Left lung (tissue), 10 donors: ENCODE data around the gene GATAD2A. TPM values are rescaled to one million over a fixed set of nuclear protein-coding genes. Genes with fewer than 3 reads are reported as not detected.

Experiments
- ATAC-seq: fragments of 200-7000 bp; cut with Tn5 transposase; one replicate; pipeline ENCODE4 v1.9.1; 2020; ENCODE audit warnings: moderate library complexity
- DNase-seq, 4 donors: peaks; one replicate each; pipeline ENCODE4 v3.0.0-alpha.2; 2013 to 2020
- H3K27ac ChIP-seq, 2 donors: fragments of 200-600 bp; sonication (generic) in 1 of 2; one replicate each; pipeline versions ENCODE4 v1.5.0 to v1.8.0; 2020 to 2021
- H3K27me3 ChIP-seq, 2 donors: fragments of 200-600 bp; sonication (generic) in 1 of 2; one replicate each; pipeline versions ENCODE4 v1.5.0 to v1.8.0; 2020 to 2021
- H3K36me3 ChIP-seq, 2 donors: fragments of 200-600 bp; sonication (generic) in 1 of 2; one replicate each; pipeline versions ENCODE4 v1.5.0 to v1.8.0; 2020 to 2021
- H3K4me1 ChIP-seq, 2 donors: fragments of 200-600 bp; one replicate each; pipeline ENCODE4 v1.8.0; 2021
- H3K4me3 ChIP-seq, 2 donors: fragments of 200-600 bp; sonication (generic) in 1 of 2; one replicate each; pipeline versions ENCODE4 v1.5.0 to v1.8.0; 2020 to 2021; ENCODE audit warnings: mild to moderate bottlenecking in 1 of 2
- H3K9me3 ChIP-seq, 2 donors: fragments of 200-600 bp; sonication (generic) in 1 of 2; one replicate each; pipeline versions ENCODE4 v1.5.0 to v1.8.0; 2020 to 2021
- intact Hi-C, 2 donors: fragments of 100-400 bp; cut with DNase I; formaldehyde crosslinking; loops; one replicate each; pipeline versions ENCODE4 v1.11.2 to v1.14.2; 2022
- microRNA-seq, 2 donors: library from miRNA; unstranded; fragments of <30 nt; microRNA quantifications; one replicate each; pipeline ENCODE4, GENCODE V29; 2019
- polyA plus RNA-seq, 6 donors: library from polyadenylated mRNA; unstranded; fragments of 120-200 nt; gene quantifications; one replicate each; pipeline ENCODE4 v1.2.1, GENCODE V29; 2013; ENCODE audit not compliant: insufficient read length in 6 of 6
- total RNA-seq, 2 donors: library from RNA; stranded (reverse); fragmentation: NEBNext Ultra II Directional; extraction: Animal tissue kit (Norgen Biotek cat#: 25700); gene quantifications; one replicate each; pipeline ENCODE4 v1.2.1, GENCODE V29; 2021
- TF ChIP-seq, protein P1 (sequence below), 2 donors: fragments of 200-600 bp; sonication (generic) in 1 of 2; IDR thresholded peaks; one replicate each; pipeline versions ENCODE4 v1.5.0 to v1.8.0; 2021; ENCODE audit warnings: antibody characterized with exemption in 2 of 2
- donor health status: DM: no; HTN: yes; CAD: no.
- donor health status: DM: no; HTN: no; CAD: no.

Gene GATAD2A
- total and polyA plus RNA-seq, 8 donors, result 39.3 to 97.3 (median 49.0) TPM

DNA sequence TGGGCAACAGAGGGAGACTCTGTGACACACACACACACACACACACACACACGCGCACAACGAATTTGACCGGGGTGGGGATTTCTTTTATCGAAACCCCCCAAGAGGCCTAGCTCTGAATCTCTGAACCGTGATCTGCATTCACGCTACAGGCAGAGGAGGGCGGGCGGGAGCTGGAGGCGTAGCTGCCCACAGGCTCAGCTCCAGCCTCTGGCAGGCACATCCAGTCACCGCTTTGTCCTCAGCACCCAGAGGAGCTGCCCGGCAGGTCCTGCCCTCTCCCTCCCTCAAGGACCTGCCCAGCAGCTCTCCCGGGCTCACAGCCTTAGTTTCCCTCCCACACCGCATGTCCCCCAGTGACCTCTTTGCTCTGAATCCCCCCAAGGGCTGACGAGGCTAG, 152.6 kb downstream of the GATAD2A start:
- H3K27me3 ChIP-seq, result peaks cover 0 to 12% of the 10 kb centered on the region in 2 donors
- TF ChIP-seq, protein P1, sequence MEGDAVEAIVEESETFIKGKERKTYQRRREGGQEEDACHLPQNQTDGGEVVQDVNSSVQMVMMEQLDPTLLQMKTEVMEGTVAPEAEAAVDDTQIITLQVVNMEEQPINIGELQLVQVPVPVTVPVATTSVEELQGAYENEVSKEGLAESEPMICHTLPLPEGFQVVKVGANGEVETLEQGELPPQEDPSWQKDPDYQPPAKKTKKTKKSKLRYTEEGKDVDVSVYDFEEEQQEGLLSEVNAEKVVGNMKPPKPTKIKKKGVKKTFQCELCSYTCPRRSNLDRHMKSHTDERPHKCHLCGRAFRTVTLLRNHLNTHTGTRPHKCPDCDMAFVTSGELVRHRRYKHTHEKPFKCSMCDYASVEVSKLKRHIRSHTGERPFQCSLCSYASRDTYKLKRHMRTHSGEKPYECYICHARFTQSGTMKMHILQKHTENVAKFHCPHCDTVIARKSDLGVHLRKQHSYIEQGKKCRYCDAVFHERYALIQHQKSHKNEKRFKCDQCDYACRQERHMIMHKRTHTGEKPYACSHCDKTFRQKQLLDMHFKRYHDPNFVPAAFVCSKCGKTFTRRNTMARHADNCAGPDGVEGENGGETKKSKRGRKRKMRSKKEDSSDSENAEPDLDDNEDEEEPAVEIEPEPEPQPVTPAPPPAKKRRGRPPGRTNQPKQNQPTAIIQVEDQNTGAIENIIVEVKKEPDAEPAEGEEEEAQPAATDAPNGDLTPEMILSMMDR (IDR thresholded peaks at IDR 0.05), result no peak
- intact Hi-C loops, result no loop called here
- H3K4me1 ChIP-seq, result no peaks in the 10 kb centered on the region
- H3K9me3 ChIP-seq, result no peaks in the 10 kb centered on the region
- H3K36me3 ChIP-seq, result no peaks in the 10 kb centered on the region
- ATAC-seq (no peak), DNase-seq (no peak)
- no peak overlapping the region for H3K27ac ChIP-seq
- H3K4me3 ChIP-seq, result no peak overlapping the region

Small RNA genes within 50 kb of the gene (microRNA-seq; reads per million reads assigned to microRNA genes)
- gene MIR640, result 0 reads per million in 2 donors

Other genes with a start within 250 kb of the GATAD2A start
- gene MEF2B, start 235.4 kb upstream of the GATAD2A start, total RNA-seq, result 1 to 10 TPM; 1.1 to 2.3 TPM
- gene MEF2B, start 235.4 kb upstream of the GATAD2A start, polyA plus RNA-seq, result 1 to 10 TPM; 1.8 to 3.7 (median 2.1) TPM
- 10 to 100 TPM; 23.4 to 39.1 TPM for gene BORCS8, start 213.5 kb upstream of the GATAD2A start, total RNA-seq
- gene BORCS8, start 213.5 kb upstream of the GATAD2A start, polyA plus RNA-seq, result 10 to 100 TPM; 16.4 to 19.1 (median 17.8) TPM
- gene RFXANK, start 213.4 kb upstream of the GATAD2A start, total RNA-seq, result 10 to 100 TPM; 74.6 to 82.8 TPM
- gene RFXANK, start 213.4 kb upstream of the GATAD2A start, polyA plus RNA-seq, result 10 to 100 TPM; 61.6 to 78.3 (median 72.6) TPM
- gene NR2C2AP, start 202.3 kb upstream of the GATAD2A start, total RNA-seq, result 10 to 100 TPM; 10.4 to 22.3 TPM
- 10 to 100 TPM; 10.4 to 13.0 (median 11.9) TPM for gene NR2C2AP, start 202.3 kb upstream of the GATAD2A start, polyA plus RNA-seq
- gene NCAN, start 193.7 kb upstream of the GATAD2A start, total RNA-seq, result not detected
- under 1 TPM; 0.03 to 0.14 (median 0.09) TPM for gene NCAN, start 193.7 kb upstream of the GATAD2A start, polyA plus RNA-seq
- gene TM6SF2, start 132.4 kb upstream of the GATAD2A start, total RNA-seq, result under 1 TPM; 0.55 to 0.65 TPM
- 1 to 10 TPM; 5.7 to 8.6 (median 6.3) TPM for gene TM6SF2, start 132.4 kb upstream of the GATAD2A start, polyA plus RNA-seq
- 10 to 100 TPM; 35.6 to 37.7 TPM for gene SUGP1, start 85.2 kb upstream of the GATAD2A start, total RNA-seq
- gene SUGP1, start 85.2 kb upstream of the GATAD2A start, polyA plus RNA-seq, result 10 to 100 TPM; 39.9 to 52.4 (median 49.1) TPM
- 10 to 100 TPM; 46.7 to 50.8 TPM for gene MAU2, start 84.8 kb upstream of the GATAD2A start, total RNA-seq
- 10 to 100 TPM; 56.8 to 80.3 (median 72.6) TPM for gene MAU2, start 84.8 kb upstream of the GATAD2A start, polyA plus RNA-seq
- 1 to 10 TPM; 1.3 to 1.4 TPM for gene TSSK6, start 109.9 kb downstream of the GATAD2A start, total RNA-seq
- gene TSSK6, start 109.9 kb downstream of the GATAD2A start, polyA plus RNA-seq, result 1 to 10 TPM in 4 of 6 donors, under 1 TPM in 2; 0.67 to 1.4 (median 1.2) TPM
- 100 to 1,000 TPM; 246 to 303 TPM for gene NDUFA13, start 110.5 kb downstream of the GATAD2A start, total RNA-seq
- 100 to 1,000 TPM; 169 to 214 (median 208) TPM for gene NDUFA13, start 110.5 kb downstream of the GATAD2A start, polyA plus RNA-seq
- 1 to 10 TPM; 2.7 to 3.5 TPM for gene YJEFN3, start 123.2 kb downstream of the GATAD2A start, total RNA-seq
- gene YJEFN3, start 123.2 kb downstream of the GATAD2A start, polyA plus RNA-seq, result 10 to 100 TPM in 5 of 6 donors, 1 to 10 TPM in 1; 8.8 to 13.6 (median 12.3) TPM
- gene CILP2, start 132.6 kb downstream of the GATAD2A start, total RNA-seq, result 10 to 100 TPM in 1 of 2 donors, under 1 TPM in 1; 0.31 to 17.8 TPM
- under 1 TPM; 0.14 to 0.51 (median 0.23) TPM for gene CILP2, start 132.6 kb downstream of the GATAD2A start, polyA plus RNA-seq
- 1 to 10 TPM; 1.8 to 3.4 TPM for gene PBX4, start 213.0 kb downstream of the GATAD2A start, total RNA-seq
- gene PBX4, start 213.0 kb downstream of the GATAD2A start, polyA plus RNA-seq, result 10 to 100 TPM; 14.0 to 22.0 (median 18.0) TPM
- gene LPAR2, start 222.5 kb downstream of the GATAD2A start, total RNA-seq, result 10 to 100 TPM; 16.1 to 36.2 TPM
- 10 to 100 TPM; 39.5 to 60.8 (median 45.5) TPM for gene LPAR2, start 222.5 kb downstream of the GATAD2A start, polyA plus RNA-seq
- gene GMIP, start 238.0 kb downstream of the GATAD2A start, total RNA-seq, result 10 to 100 TPM; 21.5 to 57.2 TPM
- 10 to 100 TPM in 5 of 6 donors, 1 to 10 TPM in 1; 9.1 to 12.9 (median 10.7) TPM for gene GMIP, start 238.0 kb downstream of the GATAD2A start, polyA plus RNA-seq